HG02973 (cell line): ENCODE results near the gene SRXN1.

Source experiments
- ATAC-seq: cut with Tn5 transposase; IDR thresholded peaks from one replicate; pipeline ENCODE4 v1.9.1; 2021; ENCODE audit warnings: moderate library complexity; ENCODE audit not compliant: unreplicated experiment

Gene SRXN1

GRCh38 chr20:609371-609964 is 43.5 kb downstream of the SRXN1 start:
- no peak for ATAC-seq

- no peak for ATAC-seq
Measured at GRCh38 chr20:608970-609369, 44.0 kb downstream of the SRXN1 start.

GRCh38 chr20:607476-607875 is 45.5 kb downstream of the SRXN1 start:
- no peak for ATAC-seq

- ATAC-seq = no peak
Measured at GRCh38 chr20:605237-605636, 47.8 kb downstream of the SRXN1 start.

GRCh38 chr20:603116-603640 is 49.8 kb downstream of the SRXN1 start:
- no peak for ATAC-seq

- ATAC-seq = no peak
Measured at GRCh38 chr20:602111-602970, 50.7 kb downstream of the SRXN1 start.

- ATAC-seq = no peak
Measured at GRCh38 chr20:600736-601135, 52.3 kb downstream of the SRXN1 start.

- no peak for ATAC-seq
Measured at GRCh38 chr20:600141-600540, 52.9 kb downstream of the SRXN1 start.

- no peak for ATAC-seq
Measured at GRCh38 chr20:598133-598850, 54.7 kb downstream of the SRXN1 start.

GRCh38 chr20:597560-597959 is 55.4 kb downstream of the SRXN1 start:
- no peak for ATAC-seq
